ENCODE results near the gene IL18RAP.

Gene IL18RAP

GRCh38 chr2:102470168-102470567 is 47.2 kb downstream of the IL18RAP start:
- DNase-seq: no peak

DNA sequence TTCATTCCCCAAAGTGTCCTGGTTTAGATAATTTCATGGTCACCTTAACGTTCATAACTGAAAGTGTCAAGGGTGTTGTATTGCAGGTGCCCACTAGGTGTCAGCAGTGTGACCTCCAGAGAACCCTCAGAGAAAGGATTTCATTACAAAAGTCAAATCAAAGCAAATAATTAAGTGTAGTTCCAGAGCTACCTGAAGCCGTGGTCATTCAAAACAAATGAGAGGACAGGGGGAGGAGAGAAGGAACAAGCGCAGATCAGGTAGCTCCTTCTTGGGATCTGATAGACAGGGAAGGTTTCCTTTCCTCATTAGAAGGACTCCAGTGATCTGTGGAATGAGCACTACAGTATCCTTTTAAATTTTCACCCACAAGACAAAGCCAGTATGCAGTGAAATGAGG is 50.1 kb downstream of the IL18RAP start, which contains the start of gene SLC9A4:
SLC9A4 (plus strand) TSS at position 207 of the 400 bp plus-strand sequence. CDS start 534 bp downstream, outside the sequence.
- no peak for DNase-seq

DNA sequence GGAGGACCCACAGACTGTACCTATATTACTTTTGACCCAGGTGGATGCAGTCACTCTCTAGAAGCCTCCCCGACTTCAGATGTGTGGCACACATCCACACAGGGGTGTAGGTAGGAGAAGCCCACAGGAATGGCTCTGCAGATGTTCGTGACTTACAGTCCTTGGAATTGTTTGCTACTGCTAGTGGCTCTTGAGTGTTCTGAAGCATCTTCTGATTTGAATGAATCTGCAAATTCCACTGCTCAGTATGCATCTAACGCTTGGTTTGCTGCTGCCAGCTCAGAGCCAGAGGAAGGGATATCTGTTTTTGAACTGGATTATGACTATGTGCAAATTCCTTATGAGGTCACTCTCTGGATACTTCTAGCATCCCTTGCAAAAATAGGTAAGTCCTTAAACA is 50.7 kb downstream of the IL18RAP start:
- DNase-seq: no peak

- DNase-seq: no peak
Measured at GRCh38 chr2:102474785-102475184, 51.8 kb downstream of the IL18RAP start.

GRCh38 chr2:102478686-102479470 is 55.9 kb downstream of the IL18RAP start:
- DNase-seq: no peak

DNA sequence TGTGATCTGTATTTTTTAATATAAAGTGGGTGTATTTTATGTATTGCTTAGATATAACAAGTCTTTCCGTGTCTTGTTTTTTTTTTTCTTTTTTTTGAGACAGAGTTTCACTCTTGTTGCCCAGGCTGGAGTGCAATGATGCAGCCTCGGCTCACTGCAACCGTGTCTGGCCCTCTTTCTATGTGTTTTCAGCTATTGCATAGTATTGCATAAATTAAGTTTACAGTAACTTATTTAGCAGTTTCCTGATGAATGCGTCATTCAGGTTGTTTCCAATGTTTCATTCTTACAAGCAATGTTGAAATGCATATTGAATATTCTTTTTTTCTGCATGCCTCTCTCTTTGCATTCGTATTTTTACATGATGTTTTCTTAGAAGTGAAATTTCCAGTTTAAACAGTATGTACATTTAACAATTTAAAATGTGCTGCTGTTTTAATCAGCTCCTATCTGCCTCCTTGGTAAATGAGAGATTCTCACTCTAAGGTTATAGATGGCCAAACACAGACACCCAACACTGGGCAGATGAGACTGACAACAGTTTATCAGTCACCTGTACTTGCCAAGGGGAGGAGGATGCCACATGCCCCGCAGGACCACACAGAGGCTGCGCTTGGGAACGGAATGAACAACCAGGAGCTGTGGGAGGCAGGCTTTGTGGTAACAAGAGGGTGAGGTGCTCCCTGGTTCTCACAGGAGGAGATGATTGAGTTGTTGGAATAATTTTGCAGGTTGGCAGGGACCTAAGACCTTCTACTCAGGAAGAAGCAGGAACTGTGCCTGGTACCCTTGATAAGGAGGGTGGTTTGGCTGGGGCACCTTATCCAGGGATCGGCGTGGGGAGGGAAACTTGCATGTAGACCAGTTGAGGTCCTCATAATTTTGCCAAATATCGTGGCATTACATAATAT is 57.6 kb downstream of the IL18RAP start:
- no peak for DNase-seq

DNA sequence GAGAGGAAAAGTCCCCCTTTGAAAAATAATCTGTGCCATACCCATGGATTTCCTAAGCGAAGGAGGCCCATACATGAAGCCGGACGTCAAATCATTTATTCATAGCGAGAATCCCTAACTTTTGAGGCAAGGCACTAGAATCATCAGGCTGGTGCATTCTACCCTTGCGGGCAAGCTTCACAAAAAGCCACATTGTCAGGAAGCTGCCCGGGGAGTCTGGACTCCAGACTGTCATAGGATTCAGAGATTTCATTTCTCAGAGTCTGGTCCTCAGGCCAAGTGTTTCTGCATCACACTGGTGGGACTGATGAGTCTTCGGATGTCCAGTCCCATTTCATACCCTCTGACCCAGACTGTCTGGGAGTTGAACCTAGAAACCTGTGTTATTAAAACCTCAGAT is 59.0 kb downstream of the IL18RAP start:
- no peak for DNase-seq

GRCh38 chr2:102483086-102483485 is 60.1 kb downstream of the IL18RAP start:
- no peak for DNase-seq

DNA sequence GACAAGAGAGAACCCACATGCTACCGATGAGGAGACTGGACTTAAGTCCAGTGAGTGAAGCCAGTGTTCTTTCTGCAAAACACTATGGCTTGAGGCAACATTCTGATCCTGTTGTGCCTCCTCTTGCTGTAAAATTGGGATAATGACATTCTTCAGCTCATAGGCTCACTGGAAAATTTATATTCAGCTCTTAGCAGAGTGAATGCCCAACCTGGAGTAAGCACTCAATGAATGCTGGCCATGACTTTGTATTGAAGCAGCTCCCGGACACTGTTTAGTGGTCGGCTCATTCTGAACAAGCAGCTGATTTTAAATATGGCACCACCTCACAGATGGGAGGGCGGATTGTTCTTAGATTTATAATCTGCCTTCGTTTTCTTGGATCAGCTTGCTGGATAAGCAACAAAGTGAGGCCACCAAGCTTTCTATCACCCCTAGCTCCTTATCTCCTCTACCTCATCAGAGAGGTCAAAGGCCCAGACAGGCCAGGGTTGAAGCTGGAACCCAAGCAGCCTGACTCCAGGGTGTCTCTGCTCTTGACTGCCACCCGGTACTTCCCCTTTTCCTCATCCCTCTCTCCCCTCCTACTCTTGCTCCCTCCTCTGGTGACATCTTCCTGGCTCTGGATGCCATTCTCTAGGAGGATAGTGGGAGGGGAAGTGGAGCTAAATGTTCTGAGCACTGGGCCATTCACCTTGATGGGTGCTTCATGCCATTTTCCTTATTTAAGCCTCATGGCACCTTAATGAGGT is 61.5 kb downstream of the IL18RAP start:
- DNase-seq: no peak

DNA sequence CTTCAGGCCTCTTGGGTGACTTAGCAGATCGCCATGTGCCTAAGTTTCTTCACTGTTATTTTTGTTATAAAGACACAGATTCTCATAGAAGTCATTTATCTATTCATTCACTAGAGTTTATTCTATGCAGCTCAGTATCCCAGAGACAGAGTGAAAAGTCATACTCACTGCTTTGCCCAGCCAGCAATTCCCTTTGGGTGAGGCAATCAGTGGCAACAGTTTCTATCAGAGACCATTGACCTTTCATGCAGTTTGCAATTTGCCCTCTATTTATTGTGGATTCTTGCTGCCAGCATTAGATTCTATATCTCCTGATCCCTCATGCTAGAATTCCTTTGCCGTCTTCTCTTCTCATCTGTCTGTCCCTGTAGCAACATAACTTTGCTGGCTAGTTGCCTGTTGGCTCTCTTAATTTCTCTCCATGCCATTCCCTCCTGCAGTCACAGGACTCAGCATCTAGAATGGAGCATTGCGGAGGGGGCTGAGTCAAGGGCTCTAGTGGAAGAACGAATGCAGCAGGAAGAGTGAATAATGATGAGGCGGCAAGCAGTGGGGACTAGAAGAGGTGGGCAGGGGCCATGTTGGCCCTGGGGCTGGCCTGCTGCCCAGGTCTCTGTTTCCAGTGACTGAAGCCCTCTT is 62.3 kb downstream of the IL18RAP start:
- no peak for DNase-seq

DNA sequence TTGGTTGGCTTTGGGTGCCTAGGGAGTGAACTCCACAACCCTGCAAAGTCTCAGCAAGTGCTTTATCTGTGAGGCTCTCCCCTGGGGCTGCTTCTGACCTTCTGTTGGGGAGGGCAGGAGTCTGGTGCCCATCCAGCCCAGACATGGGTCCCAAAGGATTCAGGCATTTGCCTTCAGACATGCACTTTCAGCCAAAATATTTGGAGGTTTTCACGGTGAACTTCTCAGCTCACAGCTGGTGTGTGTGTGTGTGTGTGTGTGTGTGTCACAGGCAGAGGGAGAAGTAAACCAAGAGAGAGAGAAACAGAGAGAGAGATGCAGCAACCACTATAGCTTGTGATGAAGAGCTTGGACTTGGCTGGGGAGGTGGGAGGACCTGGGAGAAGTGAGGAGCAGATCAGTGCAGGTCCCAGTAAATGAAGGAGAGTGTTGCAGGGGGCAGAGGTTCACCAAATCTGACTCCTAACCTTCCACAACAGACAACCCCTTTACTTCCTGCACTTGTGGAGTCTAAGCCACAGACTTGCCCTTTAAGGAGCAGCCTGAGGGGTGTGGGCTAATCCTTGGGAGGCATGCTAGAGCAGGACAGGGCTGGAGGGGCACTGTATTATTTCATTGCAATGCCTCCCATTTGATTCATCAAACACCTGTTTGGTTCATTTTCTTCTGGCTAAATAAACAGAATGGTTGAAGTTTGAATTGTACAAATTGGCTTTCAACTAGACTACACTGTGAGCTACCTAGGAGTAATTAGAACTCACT is 64.2 kb downstream of the IL18RAP start:
- no peak for DNase-seq

GRCh38 chr2:102487761-102488462 is 65.0 kb downstream of the IL18RAP start:
- DNase-seq: no peak

- DNase-seq: no peak
Measured at GRCh38 chr2:102489646-102490045, 66.7 kb downstream of the IL18RAP start.

DNA sequence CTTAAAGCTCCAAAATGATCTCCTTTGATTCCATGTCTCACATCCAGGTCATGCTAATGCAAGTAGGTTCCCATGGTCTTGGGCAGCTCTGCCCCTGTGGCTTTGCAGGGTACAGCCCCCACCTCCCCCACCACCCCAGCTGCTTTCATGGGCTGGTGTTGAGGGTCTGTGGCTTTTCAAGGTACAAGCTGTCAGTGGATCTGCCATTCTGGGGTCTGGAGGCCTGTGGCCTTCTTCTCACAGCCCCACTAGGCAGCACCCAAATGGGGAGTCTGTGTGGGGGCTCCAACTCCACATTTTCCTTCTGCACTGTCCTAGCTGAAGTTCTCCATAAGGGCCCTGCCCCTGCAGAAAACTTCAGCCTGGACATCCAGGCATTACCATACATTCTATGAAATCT is 69.0 kb downstream of the IL18RAP start:
- no peak for DNase-seq

DNA sequence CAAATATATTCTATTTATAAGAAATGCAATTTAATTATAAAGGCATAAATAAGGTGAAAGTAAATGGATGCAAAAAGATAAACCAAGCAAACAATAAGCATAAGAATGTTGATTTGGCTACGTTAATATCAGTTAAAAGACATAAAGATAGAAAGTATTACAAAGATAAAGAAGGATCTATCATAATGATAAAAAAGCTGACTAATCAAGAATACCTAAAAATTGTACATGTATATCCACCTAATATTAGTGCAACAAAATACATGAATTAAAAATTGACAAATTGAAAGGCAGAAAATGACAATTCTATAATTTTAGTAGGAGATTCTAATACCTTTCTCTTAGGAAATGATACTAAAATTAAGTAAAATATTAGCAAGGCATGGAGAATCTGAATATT is 71.6 kb downstream of the IL18RAP start:
- DNase-seq: no peak

DNA sequence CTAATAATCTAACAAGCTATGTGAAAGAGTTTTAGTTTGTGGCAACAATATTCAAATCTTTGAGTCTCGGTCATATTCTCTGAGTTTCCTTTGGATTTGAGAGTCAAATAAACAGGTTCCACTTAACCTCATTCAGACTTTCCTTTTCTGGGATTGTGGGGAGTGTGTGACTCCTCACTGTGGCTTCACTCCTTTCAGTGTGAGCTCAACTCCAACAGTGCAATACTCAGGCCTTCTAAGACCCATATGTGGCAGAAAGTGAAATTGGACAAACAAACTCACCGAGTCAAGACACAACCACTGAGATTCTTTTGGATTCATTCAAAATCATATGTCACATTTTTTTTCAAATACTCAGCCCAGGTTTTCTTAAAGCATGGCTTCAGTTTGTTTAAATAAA is 75.5 kb downstream of the IL18RAP start:
- DNase-seq: no peak

GRCh38 chr2:102499558-102499957 is 76.6 kb downstream of the IL18RAP start:
- no peak for DNase-seq
